Immature natural killer cell (primary cell): ENCODE results near the gene HPCA. TPM values are rescaled to one million over a fixed set of nuclear protein-coding genes. Genes with fewer than 3 reads are reported as not detected.

Source experiments
- DNase-seq, 3 donors: peaks; one replicate each; pipeline ENCODE4 v3.0.0; 2022; ENCODE audit warnings: mixed read lengths in 1 of 3
- H3K27ac Mint-ChIP-seq, 6 donors: one replicate each; pipeline ENCODE4 v1.8.0; 2020; ENCODE audit warnings: mixed read lengths in 6 of 6, mild to moderate bottlenecking in 5 of 6, inconsistent platforms in 4 of 6, moderate library complexity in 3 of 6
- H3K27me3 Mint-ChIP-seq, 3 donors: one replicate each; pipeline ENCODE4 v1.8.0; 2020 to 2021; ENCODE audit warnings: low read depth in 3 of 3, mild to moderate bottlenecking in 3 of 3, mixed read lengths in 3 of 3, moderate library complexity in 3 of 3, inconsistent platforms in 1 of 3
- H3K36me3 Mint-ChIP-seq, 3 donors: one replicate each; pipeline ENCODE4 v1.8.0; 2020; ENCODE audit warnings: mixed read lengths in 3 of 3, inconsistent platforms in 2 of 3, mild to moderate bottlenecking in 2 of 3
- H3K4me1 Mint-ChIP-seq, 2 donors: one replicate each; pipeline ENCODE4 v1.8.0; 2020; ENCODE audit warnings: inconsistent platforms in 2 of 2, mild to moderate bottlenecking in 2 of 2, mixed read lengths in 2 of 2, moderate library complexity in 1 of 2
- H3K4me3 Mint-ChIP-seq, 5 donors: one replicate each; pipeline ENCODE4 v1.8.0; 2020; ENCODE audit warnings: mild to moderate bottlenecking in 5 of 5, mixed read lengths in 5 of 5, inconsistent platforms in 3 of 5, moderate library complexity in 3 of 5
- H3K9me3 Mint-ChIP-seq, 6 donors: one replicate each; pipeline ENCODE4 v1.8.0; 2020; ENCODE audit warnings: mild to moderate bottlenecking in 6 of 6, mixed read lengths in 6 of 6, inconsistent platforms in 4 of 6, moderate library complexity in 3 of 6
- polyA plus RNA-seq, 3 donors: library from polyadenylated mRNA; unstranded; fragments of 300-500 nt; fragmentation: Illumina TruSeq; gene quantifications; one replicate each; pipeline ENCODE4 v1.2.3, GENCODE V29; 2021

HPCA gene
- polyA plus RNA-seq, 3 donors from 2014 or later: not detected

- Mint-ChIP-seq H3K36me3 (no peaks in the 10 kb centered on the region), H3K27ac (no peak overlapping the region), H3K4me3 (no peak overlapping the region), H3K4me1 (peaks cover 5 to 11% of the 10 kb centered on the region in 2 donors), H3K9me3 (peaks cover 0 to 4% (median 0%) of the 10 kb centered on the region in 6 donors), H3K27me3 (peaks cover 4 to 14% (median 11%) of the 10 kb centered on the region in 3 donors)
- DNase-seq: no peak
Measured at GRCh38 chr1:32906654-32907053, 20.4 kb downstream of the HPCA start.

- H3K27ac Mint-ChIP-seq: no peak overlapping the region
- peaks cover 0 to 3% (median 0%) of the 10 kb centered on the region in 6 donors for H3K9me3 Mint-ChIP-seq
- H3K27me3 Mint-ChIP-seq: peaks cover 2 to 11% (median 7%) of the 10 kb centered on the region in 3 donors
- H3K36me3 Mint-ChIP-seq: no peaks in the 10 kb centered on the region
- no peak overlapping the region for H3K4me3 Mint-ChIP-seq
- H3K4me1 Mint-ChIP-seq: peaks cover 0 to 4% of the 10 kb centered on the region in 2 donors
- no peak for DNase-seq
Measured at GRCh38 chr1:32907435-32907834, 21.1 kb downstream of the HPCA start.

GRCh38 chr1:32910319-32910718 is 24.0 kb downstream of the HPCA start:
- Mint-ChIP-seq H3K36me3 (no peaks in the 10 kb centered on the region), H3K4me1 (no peaks in the 10 kb centered on the region), H3K9me3 (no peaks in the 10 kb centered on the region), H3K27ac (no peak overlapping the region), H3K27me3 (peaks cover 0 to 6% (median 5%) of the 10 kb centered on the region in 3 donors), H3K4me3 (no peak overlapping the region)
- DNase-seq: no peak

GRCh38 chr1:32915766-32916706 is 29.7 kb downstream of the HPCA start:
- Mint-ChIP-seq H3K27me3 (peaks cover 3 to 25% (median 12%) of the 10 kb centered on the region in 3 donors), H3K4me3 (no peak overlapping the region), H3K4me1 (peaks cover 6 to 11% of the 10 kb centered on the region in 2 donors), H3K36me3 (no peaks in the 10 kb centered on the region), H3K9me3 (no peaks in the 10 kb centered on the region), H3K27ac (no peak overlapping the region)
- no peak for DNase-seq

- Mint-ChIP-seq H3K9me3 (no peaks in the 10 kb centered on the region), H3K27ac (no peak overlapping the region), H3K27me3 (peaks cover 8 to 34% (median 19%) of the 10 kb centered on the region in 3 donors), H3K36me3 (no peaks in the 10 kb centered on the region), H3K4me1 (peaks cover 6 to 11% of the 10 kb centered on the region in 2 donors), H3K4me3 (peak overlapping the region in 1 of 5 donors; percentile 31)
- DNase-seq: peak; percentile 32 to 42 (median 41)
Measured at GRCh38 chr1:32917521-32917920, 31.2 kb downstream of the HPCA start.

GRCh38 chr1:32918179-32918578 is 31.9 kb downstream of the HPCA start:
- Mint-ChIP-seq H3K4me3 (no peak overlapping the region), H3K27ac (no peak overlapping the region), H3K9me3 (no peaks in the 10 kb centered on the region), H3K36me3 (no peaks in the 10 kb centered on the region), H3K4me1 (peaks cover 6 to 11% of the 10 kb centered on the region in 2 donors), H3K27me3 (peaks cover 10 to 41% (median 22%) of the 10 kb centered on the region in 3 donors)
- no peak for DNase-seq

- Mint-ChIP-seq H3K27me3 (peaks cover 19 to 51% (median 22%) of the 10 kb centered on the region in 3 donors), H3K9me3 (no peaks in the 10 kb centered on the region), H3K36me3 (no peaks in the 10 kb centered on the region), H3K27ac (no peak overlapping the region), H3K4me3 (no peak overlapping the region), H3K4me1 (peaks cover 11 to 19% of the 10 kb centered on the region in 2 donors)
- no peak for DNase-seq
Measured at GRCh38 chr1:32919811-32920733, 33.8 kb downstream of the HPCA start.

- Mint-ChIP-seq H3K9me3 (no peaks in the 10 kb centered on the region), H3K27ac (no peak overlapping the region), H3K4me3 (no peak overlapping the region), H3K27me3 (peaks cover 22 to 58% (median 29%) of the 10 kb centered on the region in 3 donors), H3K4me1 (peaks cover 19 to 27% of the 10 kb centered on the region in 2 donors), H3K36me3 (no peaks in the 10 kb centered on the region)
- DNase-seq: no peak
Measured at GRCh38 chr1:32920833-32921232, 34.5 kb downstream of the HPCA start.

- no peak overlapping the region for H3K27ac Mint-ChIP-seq
Measured at GRCh38 chr1:32924881-32925344, 38.6 kb downstream of the HPCA start.

GRCh38 chr1:32925403-32926162 is 39.3 kb downstream of the HPCA start:
- Mint-ChIP-seq H3K36me3 (no peaks in the 10 kb centered on the region), H3K27ac (peak overlapping the region in 1 of 6 donors; percentile 15), H3K27me3 (peaks cover 20 to 45% (median 28%) of the 10 kb centered on the region in 3 donors), H3K4me1 (peaks cover 13 to 19% of the 10 kb centered on the region in 2 donors), H3K9me3 (no peaks in the 10 kb centered on the region), H3K4me3 (peak overlapping the region in 4 of 5 donors; percentile 0 to 67 (median 60))
- DNase-seq: peak in 2 of 3 donors; percentile 22 to 24

More at GRCh38 chr1:32924881-32925344, 38.6 kb downstream of the HPCA start:
- Mint-ChIP-seq H3K9me3 (no peaks in the 10 kb centered on the region), H3K36me3 (no peaks in the 10 kb centered on the region), H3K4me1 (peaks cover 13 to 19% of the 10 kb centered on the region in 2 donors), H3K4me3 (peak overlapping the region in 1 of 5 donors; percentile 67), H3K27me3 (peaks cover 22 to 48% (median 28%) of the 10 kb centered on the region in 3 donors)
- DNase-seq: peak in 1 of 3 donors; percentile 9

- Mint-ChIP-seq H3K36me3 (no peaks in the 10 kb centered on the region), H3K4me1 (peaks cover 13 to 19% of the 10 kb centered on the region in 2 donors), H3K27me3 (peaks cover 18 to 43% (median 24%) of the 10 kb centered on the region in 3 donors), H3K4me3 (no peak overlapping the region), H3K27ac (no peak overlapping the region), H3K9me3 (no peaks in the 10 kb centered on the region)
- no peak for DNase-seq
Measured at GRCh38 chr1:32926562-32926961, 40.3 kb downstream of the HPCA start.

- DNase-seq: no peak
- peaks cover 15 to 36% (median 21%) of the 10 kb centered on the region in 3 donors for H3K27me3 Mint-ChIP-seq
- H3K4me3 Mint-ChIP-seq: no peak overlapping the region
- no peaks in the 10 kb centered on the region for H3K36me3 Mint-ChIP-seq
- no peaks in the 10 kb centered on the region for H3K9me3 Mint-ChIP-seq
- peaks cover 13 to 19% of the 10 kb centered on the region in 2 donors for H3K4me1 Mint-ChIP-seq
- H3K27ac Mint-ChIP-seq: no peak overlapping the region
Measured at GRCh38 chr1:32927441-32927840, 41.1 kb downstream of the HPCA start.

- Mint-ChIP-seq H3K4me3 (no peak overlapping the region), H3K9me3 (no peaks in the 10 kb centered on the region), H3K36me3 (no peaks in the 10 kb centered on the region), H3K27me3 (peaks cover 12 to 28% (median 19%) of the 10 kb centered on the region in 3 donors), H3K27ac (no peak overlapping the region), H3K4me1 (peaks cover 13 to 19% of the 10 kb centered on the region in 2 donors)
- no peak for DNase-seq
Measured at GRCh38 chr1:32928285-32928684, 42.0 kb downstream of the HPCA start.
